Measurements from ENCODE around the gene COL7A1. TPM values are rescaled to one million over a fixed set of nuclear protein-coding genes. Genes with fewer than 3 reads are reported as not detected.

The COL7A1 gene
- total RNA-seq, 1 experiment from 2014 or later, result 22.9 TPM

DNA sequence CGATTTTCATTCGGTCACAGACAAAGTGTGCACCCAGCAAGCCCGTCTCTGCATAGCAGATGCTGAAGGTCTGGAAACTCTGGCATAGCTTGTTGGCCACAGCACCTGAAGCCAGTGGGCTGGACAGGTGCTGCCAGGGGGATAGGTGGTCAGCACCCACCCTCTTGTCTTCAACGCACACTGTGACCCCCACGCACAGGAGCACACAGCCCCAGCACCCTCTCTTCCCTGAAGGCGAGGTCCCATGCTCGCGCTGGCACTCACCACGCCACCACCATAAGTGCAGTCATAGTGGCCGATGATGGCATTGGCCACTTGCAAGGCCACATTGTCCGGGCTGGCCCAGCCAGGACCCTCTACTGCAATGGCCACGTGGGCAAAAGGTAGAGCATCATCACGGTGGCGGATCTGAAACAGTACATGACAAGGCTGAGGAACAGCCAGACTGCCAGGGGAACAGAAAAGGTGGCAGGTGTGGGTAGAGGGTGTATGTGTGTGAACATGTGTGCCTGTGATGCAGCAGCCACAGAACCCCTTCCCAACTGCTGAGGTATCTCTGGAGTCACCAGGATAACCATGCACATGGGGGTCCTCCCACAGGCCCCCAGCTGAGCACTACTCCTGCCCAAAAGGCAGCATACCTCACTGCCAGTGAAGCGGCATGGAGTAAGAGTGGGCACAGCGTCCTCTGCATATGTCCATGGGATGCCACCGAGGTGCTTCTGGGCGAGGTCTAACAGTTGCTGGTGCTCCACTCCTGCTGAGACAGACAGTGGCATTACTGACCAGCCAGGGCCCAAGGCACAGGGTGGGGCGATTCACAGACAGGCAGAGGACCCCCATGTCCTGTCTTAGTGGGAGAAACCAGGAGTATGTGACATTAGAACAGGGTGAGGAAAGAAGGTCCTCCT is 5.8 kb upstream of the COL7A1 start:
- Mint-ChIP-seq H3K27me3 (ENCODE audit: low read depth) (no peaks in the 10 kb centered on the region), H3K36me3 (ENCODE audit: insufficient read depth in 1 of 3, low read depth in 3 of 3) (peaks cover 61 to 93% (median 69%) of the 10 kb centered on the region in 3 experiments), H3K27ac (no peak overlapping the region), H3K4me3 (no peak overlapping the region), H3K9me3 (no peaks in the 10 kb centered on the region), H3K4me1 (peaks cover 4 to 11% of the 10 kb centered on the region in 2 experiments)
- Histone ChIP-seq H3K9me3 (ENCODE audit: control insufficient read depth, low read depth, low read length) (no peaks in the 10 kb centered on the region), H2AFZ (ENCODE audit: low read length) (no peak overlapping the region), H3K27me3 (ENCODE audit: insufficient read depth, low read length) (no peaks in the 10 kb centered on the region), H2BK12ac (ENCODE audit: insufficient read length, low read depth, low read length) (no peak overlapping the region), H3K4me2 (ENCODE audit: insufficient read depth, insufficient read length, low read length) (no peak overlapping the region), H4K91ac (ENCODE audit: insufficient read length, low read depth, low read length) (no peak overlapping the region), H2BK15ac (ENCODE audit: low read depth, low read length) (no peak overlapping the region), H4K5ac (ENCODE audit: insufficient read length, low read depth, low read length) (no peak overlapping the region), H3K14ac (ENCODE audit: insufficient read depth, low read length) (no peak overlapping the region), H3K4ac (ENCODE audit: low read depth, low read length) (no peak overlapping the region), H3K79me2 (ENCODE audit: insufficient read depth, low read length) (no peaks in the 10 kb centered on the region), H3K23me2 (ENCODE audit: insufficient read length, low read depth, low read length, poor library complexity, severe bottlenecking) (no peaks in the 10 kb centered on the region), H3K18ac (ENCODE audit: insufficient read length, low read depth, low read length) (no peak overlapping the region), H2BK5ac (ENCODE audit: insufficient read length, low read length) (no peak overlapping the region), H3T11ph (ENCODE audit: low read length) (no peak overlapping the region), H2BK120ac (ENCODE audit: low read depth, low read length, poor library complexity, severe bottlenecking) (no peak overlapping the region), H3K23ac (ENCODE audit: insufficient read length, low read depth, low read length) (no peak overlapping the region), H2AK5ac (ENCODE audit: insufficient read length, low read length) (no peak overlapping the region), H4K20me1 (ENCODE audit: control insufficient read depth, insufficient read depth, insufficient read length) (no peaks in the 10 kb centered on the region), H3K27ac (ENCODE audit: insufficient read length, low read depth, low read length) (no peak overlapping the region), H3K4me1 (ENCODE audit: insufficient read depth, low read length) (no peaks in the 10 kb centered on the region), H3K56ac (ENCODE audit: insufficient read length, low read depth, low read length) (no peak overlapping the region), H4K8ac (replicated peaks; ENCODE audit: insufficient read length, low read depth, low read length) (no peak overlapping the region), H3K9ac (ENCODE audit: extremely low read depth, insufficient read length, low read length) (no peak overlapping the region), H2BK20ac (ENCODE audit: low read depth, low read length, poor library complexity, severe bottlenecking) (no peak overlapping the region), H3K79me1 (ENCODE audit: insufficient read depth, low read depth, low read length, poor library complexity, severe bottlenecking) (no peaks in the 10 kb centered on the region)
- WGBS (ENCODE audit: extremely low coverage, insufficient read length, low lambda C conversion rate), result no CpG with 5 or more reads among the region's 19 CpGs
- DNase-seq, result no peak
- TF ChIP-seq, protein P1, sequence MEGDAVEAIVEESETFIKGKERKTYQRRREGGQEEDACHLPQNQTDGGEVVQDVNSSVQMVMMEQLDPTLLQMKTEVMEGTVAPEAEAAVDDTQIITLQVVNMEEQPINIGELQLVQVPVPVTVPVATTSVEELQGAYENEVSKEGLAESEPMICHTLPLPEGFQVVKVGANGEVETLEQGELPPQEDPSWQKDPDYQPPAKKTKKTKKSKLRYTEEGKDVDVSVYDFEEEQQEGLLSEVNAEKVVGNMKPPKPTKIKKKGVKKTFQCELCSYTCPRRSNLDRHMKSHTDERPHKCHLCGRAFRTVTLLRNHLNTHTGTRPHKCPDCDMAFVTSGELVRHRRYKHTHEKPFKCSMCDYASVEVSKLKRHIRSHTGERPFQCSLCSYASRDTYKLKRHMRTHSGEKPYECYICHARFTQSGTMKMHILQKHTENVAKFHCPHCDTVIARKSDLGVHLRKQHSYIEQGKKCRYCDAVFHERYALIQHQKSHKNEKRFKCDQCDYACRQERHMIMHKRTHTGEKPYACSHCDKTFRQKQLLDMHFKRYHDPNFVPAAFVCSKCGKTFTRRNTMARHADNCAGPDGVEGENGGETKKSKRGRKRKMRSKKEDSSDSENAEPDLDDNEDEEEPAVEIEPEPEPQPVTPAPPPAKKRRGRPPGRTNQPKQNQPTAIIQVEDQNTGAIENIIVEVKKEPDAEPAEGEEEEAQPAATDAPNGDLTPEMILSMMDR (conservative IDR thresholded peaks at IDR 0.05), result no peak

Data from H9 (cell line).